Ovary (tissue), 9 donors: ENCODE data around the gene PDE8A. TPM values are rescaled to one million over a fixed set of nuclear protein-coding genes. Genes with fewer than 3 reads are reported as not detected.

Experiments
- DNase-seq, 5 donors: peaks; one replicate each; pipeline ENCODE4 v3.0.0-alpha.2; 2019 to 2020
- H3K27ac ChIP-seq, 2 donors: fragments of 200-600 bp; one replicate each; pipeline versions ENCODE4 v1.5.1 to v1.8.0; 2019 to 2022
- H3K27me3 ChIP-seq: fragments of 200-600 bp; one replicate; pipeline ENCODE4 v1.8.0; 2022
- H3K36me3 ChIP-seq: fragments of 200-600 bp; sonication (generic); one replicate; pipeline ENCODE4 v1.5.1; 2019
- H3K4me1 ChIP-seq: one replicate; pipeline ENCODE4 v1.8.1; 2013; ENCODE audit warnings: mild to moderate bottlenecking, moderate library complexity; ENCODE audit not compliant: insufficient read depth
- H3K4me3 ChIP-seq: fragments of 200-600 bp; sonication (generic); one replicate; pipeline ENCODE4 v1.5.1; 2017
- H3K9me3 ChIP-seq, 2 donors: fragments of 200-600 bp in 1 of 2; sonication (generic) in 1 of 2; one replicate each; pipeline versions ENCODE4 v1.5.1 to v1.8.1; 2013 to 2019; ENCODE audit warnings: mild to moderate bottlenecking in 1 of 2, moderate library complexity in 1 of 2
- EP300 ChIP-seq: sonication (generic); formaldehyde crosslinking; IDR thresholded peaks from one replicate; pipeline ENCODE4 v1.6.1; 2017; ENCODE audit warnings: antibody characterized with exemption
- POLR2A ChIP-seq: fragments of 450-650 bp; IDR thresholded peaks from one replicate; pipeline ENCODE4 v1.6.1; 2017; ENCODE audit warnings: antibody characterized with exemption, mild to moderate bottlenecking, moderate library complexity
- WGBS, 3 donors: extraction: QIAGEN DNeasy Blood & Tissue Kit in 1 of 3; methylation state at CpG; one replicate each; pipeline versions ENCODE4 v1.1.5 to v1.1.7; 2013 to 2017; 5-methylcytosine and 5-hydroxymethylcytosine counted together
- intact Hi-C, 4 donors: fragments of 100-400 bp; cut with DNase I; formaldehyde crosslinking; loops; one replicate each; pipeline versions ENCODE4 v1.11.0 to v1.15.1; 2022 to 2023
- polyA plus RNA-seq, 2 donors: library from polyadenylated mRNA; stranded (reverse); fragments of 200-250 nt in 1 of 2; fragments of 350-450 nt in 1 of 2; fragmentation: Illumina TruSeq in 1 of 2; extraction: RNeasy Lipid Tissue Mini Kit (QIAGEN cat#74804) in 1 of 2; gene quantifications; one replicate each; pipeline ENCODE4 v1.2.3, GENCODE V29; 2013 to 2014
- total RNA-seq, 7 donors: library from RNA; depleted of rRNA in 2 of 7; stranded (reverse); fragments of >200 nt in 2 of 7; fragmentation: NEBNext Ultra II Directional in 3 of 7; extraction: Animal tissue kit (Norgen Biotek cat#: 25700) in 3 of 7; gene quantifications; one replicate each; pipeline versions ENCODE4 v1.1.0 to v1.2.4, GENCODE V29; 2016 to 2023
- TF ChIP-seq, protein P1 (sequence below), 3 donors: fragments of 450-650 bp in 2 of 3; fragments of 200-600 bp in 1 of 3; IDR thresholded peaks; one replicate each; pipeline versions ENCODE4 v1.5.1 to v1.8.0; 2016 to 2022; ENCODE audit warnings: antibody characterized with exemption in 3 of 3, mild to moderate bottlenecking in 1 of 3
- donor health status: DM: no; HTN: no; CAD: no; lungs with moderate emphysema.
- donor health status: DM: no; HTN: no; CAD: no.
- donor health status: Bipolar disorder and iron deficiency.
- donor health status: DM: yes; HTN: yes; CAD: no.
- donor health status: DM: no; HTN: no; CAD: no.
- donor health status: DM: yes; HTN: yes; CAD: no.

PDE8A gene
- total and polyA plus RNA-seq, 9 donors: 13.8 to 61.8 (median 33.2) TPM

- DNase-seq: no peak
- H3K27me3 ChIP-seq: no peaks in the 10 kb centered on the region
- 64 to 75% (median 65%) methylated on average over 6 of the region's 6 CpGs for WGBS, 3 donors
- no peaks in the 10 kb centered on the region for H3K36me3 ChIP-seq
- H3K4me3 ChIP-seq: no peak overlapping the region
- H3K9me3 ChIP-seq: no peaks in the 10 kb centered on the region
- H3K27ac ChIP-seq: no peak overlapping the region
- intact Hi-C loops: no loop called here
- H3K4me1 ChIP-seq: no peaks in the 10 kb centered on the region
- TF ChIP-seq, protein P1, sequence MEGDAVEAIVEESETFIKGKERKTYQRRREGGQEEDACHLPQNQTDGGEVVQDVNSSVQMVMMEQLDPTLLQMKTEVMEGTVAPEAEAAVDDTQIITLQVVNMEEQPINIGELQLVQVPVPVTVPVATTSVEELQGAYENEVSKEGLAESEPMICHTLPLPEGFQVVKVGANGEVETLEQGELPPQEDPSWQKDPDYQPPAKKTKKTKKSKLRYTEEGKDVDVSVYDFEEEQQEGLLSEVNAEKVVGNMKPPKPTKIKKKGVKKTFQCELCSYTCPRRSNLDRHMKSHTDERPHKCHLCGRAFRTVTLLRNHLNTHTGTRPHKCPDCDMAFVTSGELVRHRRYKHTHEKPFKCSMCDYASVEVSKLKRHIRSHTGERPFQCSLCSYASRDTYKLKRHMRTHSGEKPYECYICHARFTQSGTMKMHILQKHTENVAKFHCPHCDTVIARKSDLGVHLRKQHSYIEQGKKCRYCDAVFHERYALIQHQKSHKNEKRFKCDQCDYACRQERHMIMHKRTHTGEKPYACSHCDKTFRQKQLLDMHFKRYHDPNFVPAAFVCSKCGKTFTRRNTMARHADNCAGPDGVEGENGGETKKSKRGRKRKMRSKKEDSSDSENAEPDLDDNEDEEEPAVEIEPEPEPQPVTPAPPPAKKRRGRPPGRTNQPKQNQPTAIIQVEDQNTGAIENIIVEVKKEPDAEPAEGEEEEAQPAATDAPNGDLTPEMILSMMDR (IDR thresholded peaks at IDR 0.05): no peak
- no peak for TF ChIP-seq POLR2A
- TF ChIP-seq EP300: no peak
These were observed 12.4 kb upstream of the PDE8A start for GRCh38 chr15:84969257-84969656.

- Histone ChIP-seq H3K27ac (no peak overlapping the region), H3K36me3 (no peaks in the 10 kb centered on the region), H3K9me3 (no peaks in the 10 kb centered on the region), H3K4me1 (no peaks in the 10 kb centered on the region), H3K27me3 (no peaks in the 10 kb centered on the region), H3K4me3 (no peak overlapping the region)
- TF ChIP-seq, protein P1 (IDR thresholded peaks at IDR 0.05): no peak
- no peak for TF ChIP-seq POLR2A
- no peak for TF ChIP-seq EP300
- 53 to 69% (median 59%) methylated on average over 3 of the region's 3 CpGs for WGBS, 3 donors
- intact Hi-C loops: loop anchor here in 1 of 4 donors (10.0 kb wide), 1 partner anchor 74 kb away; no protein-coding TSS in a partner anchor
- no peak for DNase-seq
These were observed 10.8 kb upstream of the PDE8A start for GRCh38 chr15:84970843-84971242.

DNA sequence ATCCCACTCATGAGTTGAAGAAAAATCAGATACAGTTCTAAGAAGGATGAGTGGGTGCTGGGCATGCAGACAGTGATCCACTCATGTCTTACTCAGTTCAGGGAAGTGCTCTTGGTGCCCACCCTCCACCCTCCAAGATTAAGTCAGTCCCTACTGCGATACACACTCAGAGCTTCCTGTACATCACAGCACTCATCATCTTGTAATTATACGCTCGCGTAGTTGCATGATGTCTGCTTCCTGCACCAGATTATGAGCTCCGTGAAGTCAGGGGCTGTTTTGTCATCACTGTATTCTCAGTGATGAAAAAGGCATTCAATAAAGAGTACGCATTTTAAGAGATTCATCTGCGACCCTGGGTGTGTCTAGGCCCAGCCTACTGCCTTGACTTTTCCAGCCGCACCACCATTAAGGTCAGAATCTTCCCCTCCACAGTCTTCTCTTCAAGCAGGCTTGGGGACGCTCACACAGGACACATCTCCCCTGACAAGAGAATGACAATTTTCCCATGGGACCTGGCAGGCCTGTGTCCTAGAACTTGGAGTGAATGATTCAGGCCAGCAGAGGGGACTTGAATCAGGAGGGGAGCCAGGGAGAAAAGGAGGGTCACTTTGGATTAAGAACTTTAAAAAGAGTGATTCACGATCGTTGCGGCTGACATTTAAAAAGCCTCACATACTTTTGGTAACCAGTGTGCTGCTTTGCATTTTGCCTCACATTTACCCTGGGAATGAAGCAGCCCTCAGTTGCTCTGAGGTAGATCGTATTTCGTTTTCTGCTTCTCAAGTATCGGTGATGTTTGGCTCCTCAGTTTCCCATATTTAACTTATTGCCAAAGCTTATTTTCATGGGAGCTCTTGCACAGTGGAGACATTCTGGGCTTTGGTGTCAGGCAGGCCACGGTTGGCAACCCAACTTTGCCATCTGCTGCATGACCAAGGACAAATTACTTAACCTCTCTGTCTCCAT is 7.9 kb upstream of the PDE8A start:
- no peak for TF ChIP-seq POLR2A
- TF ChIP-seq EP300: no peak
- TF ChIP-seq, protein P1 (IDR thresholded peaks at IDR 0.05): no peak
- Histone ChIP-seq H3K27me3 (no peaks in the 10 kb centered on the region), H3K36me3 (no peaks in the 10 kb centered on the region), H3K27ac (no peak overlapping the region), H3K4me1 (no peaks in the 10 kb centered on the region), H3K9me3 (no peaks in the 10 kb centered on the region), H3K4me3 (no peak overlapping the region)
- intact Hi-C loops: loop anchor here in 1 of 4 donors (10.0 kb wide), 1 partner anchor 71 kb away; no protein-coding TSS in a partner anchor
- DNase-seq: no peak
- WGBS, 3 donors: 92 to 93% (median 92%) methylated on average over 16 of the region's 16 CpGs

DNA sequence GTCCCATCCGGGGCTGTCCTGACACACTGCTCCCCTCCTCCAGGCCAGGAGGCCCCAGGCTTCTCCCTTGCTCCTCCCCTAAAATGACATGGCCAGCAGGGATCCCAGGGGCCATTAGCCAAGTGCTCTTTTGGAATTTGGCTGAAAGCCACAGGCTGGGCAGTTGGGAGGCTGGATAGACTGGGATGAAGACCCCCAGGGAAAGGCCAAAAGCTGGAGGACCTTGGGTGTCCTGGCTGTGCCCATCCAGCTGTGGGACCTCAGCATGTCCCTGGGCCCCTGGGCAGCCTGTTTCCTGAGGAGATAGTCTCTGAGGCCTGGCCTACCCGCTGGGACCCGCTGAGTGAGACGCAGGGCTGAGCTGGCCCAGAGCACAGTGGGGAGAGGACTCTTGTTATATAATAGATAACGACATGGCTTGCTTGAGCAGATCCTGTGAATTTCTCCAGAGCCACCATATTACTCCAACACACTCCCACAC is 5.7 kb upstream of the PDE8A start:
- H3K9me3 ChIP-seq: no peaks in the 10 kb centered on the region
- no peaks in the 10 kb centered on the region for H3K27me3 ChIP-seq
- H3K27ac ChIP-seq: no peak overlapping the region
- 80 to 88% (median 86%) methylated on average over 5 of the region's 5 CpGs for WGBS, 3 donors
- TF ChIP-seq, protein P1 (IDR thresholded peaks at IDR 0.05): no peak
- TF ChIP-seq POLR2A (no peak), EP300 (no peak)
- no peak overlapping the region for H3K4me3 ChIP-seq
- peaks cover 2% of the 10 kb centered on the region for H3K4me1 ChIP-seq
- no peaks in the 10 kb centered on the region for H3K36me3 ChIP-seq
- intact Hi-C loops: loop anchor here in 1 of 4 donors (10.0 kb wide), 1 partner anchor 69 kb away; no protein-coding TSS in a partner anchor
- no peak for DNase-seq
